Measurements from ENCODE around the gene KRT77. TPM values are rescaled to one million over a fixed set of nuclear protein-coding genes. Genes with fewer than 3 reads are reported as not detected.

The KRT77 gene
- total RNA-seq, 2 donors from 2014 or later, result not detected

GRCh38 chr12:52744493-52745156, 41.3 kb upstream of the KRT77 start:
- Histone ChIP-seq H3K27me3 (ENCODE audit: control insufficient read depth, insufficient read depth, low read length, poor library complexity, severe bottlenecking) (peaks cover 64% of the 10 kb centered on the region), H3K4me3 (ENCODE audit: low read length) (no peak overlapping the region), H3K4me1 (ENCODE audit: control insufficient read depth, insufficient read depth, low read length) (no peaks in the 10 kb centered on the region), H3K27ac (ENCODE audit: low read depth, low read length) (no peak overlapping the region), H3K36me3 (ENCODE audit: control insufficient read depth, insufficient read depth, low read length) (no peaks in the 10 kb centered on the region), H3K9ac (ENCODE audit: extremely low read depth, low read length, poor library complexity, severe bottlenecking) (no peak overlapping the region), H3K9me3 (ENCODE audit: control insufficient read depth, low read length) (no peaks in the 10 kb centered on the region)
- WGBS, 2 experiments (ENCODE audit: insufficient coverage in 1 of 2, insufficient read length in 1 of 2), result 93% methylated on average over 1 of the region's 1 CpG; no CpG with 5 or more reads in 1 of the 2 experiments
- Mint-ChIP-seq H3K4me3 (no peak overlapping the region), H3K36me3 (ENCODE audit: low read depth) (no peaks in the 10 kb centered on the region), H3K27ac (no peak overlapping the region), H3K27me3 (ENCODE audit: insufficient read depth) (peaks cover 41% of the 10 kb centered on the region), H3K4me1 (no peaks in the 10 kb centered on the region), H3K9me3 (no peaks in the 10 kb centered on the region)
- DNase-seq, result no peak
- no peak for TF ChIP-seq CTCF (conservative IDR thresholded peaks at IDR 0.05)

- H3K27me3 ChIP-seq (ENCODE audit: control insufficient read depth, insufficient read depth, low read length, poor library complexity, severe bottlenecking), result peaks cover 63% of the 10 kb centered on the region
- no peak overlapping the region for H3K4me3 Mint-ChIP-seq
- H3K27ac ChIP-seq (ENCODE audit: low read depth, low read length), result no peak overlapping the region
- no peak overlapping the region for H3K4me3 ChIP-seq (ENCODE audit: low read length)
- no peak overlapping the region for H3K9ac ChIP-seq (ENCODE audit: extremely low read depth, low read length, poor library complexity, severe bottlenecking)
- H3K4me1 Mint-ChIP-seq, result no peaks in the 10 kb centered on the region
- H3K36me3 Mint-ChIP-seq (ENCODE audit: low read depth), result no peaks in the 10 kb centered on the region
- H3K27me3 Mint-ChIP-seq (ENCODE audit: insufficient read depth), result peaks cover 40% of the 10 kb centered on the region
- 73 to 80% methylated on average over 1 to 3 of the region's 3 CpGs for WGBS, 2 experiments (ENCODE audit: insufficient coverage in 1 of 2, insufficient read length in 1 of 2)
- no peak for DNase-seq
- no peak overlapping the region for H3K27ac Mint-ChIP-seq
- no peaks in the 10 kb centered on the region for H3K4me1 ChIP-seq (ENCODE audit: control insufficient read depth, insufficient read depth, low read length)
- TF ChIP-seq CTCF (conservative IDR thresholded peaks at IDR 0.05), result no peak
- no peaks in the 10 kb centered on the region for H3K9me3 ChIP-seq (ENCODE audit: control insufficient read depth, low read length)
- H3K9me3 Mint-ChIP-seq, result no peaks in the 10 kb centered on the region
- no peaks in the 10 kb centered on the region for H3K36me3 ChIP-seq (ENCODE audit: control insufficient read depth, insufficient read depth, low read length)
These were observed 39.6 kb upstream of the KRT77 start for GRCh38 chr12:52742822-52743457.

DNA sequence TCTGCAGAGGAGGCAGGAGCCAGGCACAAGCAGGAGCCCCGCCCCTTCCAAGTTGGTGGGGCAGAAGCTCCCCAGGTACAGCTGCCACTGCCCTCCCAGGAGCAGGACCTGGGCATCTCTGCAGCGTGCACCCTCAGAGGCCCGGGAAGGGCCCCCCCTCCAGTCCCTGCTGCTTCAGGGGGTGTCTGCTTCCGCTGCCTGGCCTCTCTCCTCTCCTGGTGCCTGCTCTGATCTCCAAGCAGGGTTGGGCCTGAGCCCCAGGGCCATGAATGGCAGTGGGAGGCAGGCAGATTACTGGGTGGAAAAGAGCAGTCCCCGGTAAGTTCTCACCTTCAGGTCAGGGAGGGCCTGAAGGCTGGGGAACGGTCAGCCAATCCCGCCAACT, 38.9 kb upstream of the KRT77 start:
- Histone ChIP-seq H3K36me3 (ENCODE audit: control insufficient read depth, insufficient read depth, low read length) (no peaks in the 10 kb centered on the region), H3K9me3 (ENCODE audit: control insufficient read depth, low read length) (no peaks in the 10 kb centered on the region), H3K4me1 (ENCODE audit: control insufficient read depth, insufficient read depth, low read length) (no peaks in the 10 kb centered on the region), H3K27me3 (ENCODE audit: control insufficient read depth, insufficient read depth, low read length, poor library complexity, severe bottlenecking) (peaks cover 61% of the 10 kb centered on the region), H3K27ac (ENCODE audit: low read depth, low read length) (no peak overlapping the region), H3K4me3 (ENCODE audit: low read length) (no peak overlapping the region), H3K9ac (ENCODE audit: extremely low read depth, low read length, poor library complexity, severe bottlenecking) (no peak overlapping the region)
- no peak overlapping the region for H3K4me3 Mint-ChIP-seq
- TF ChIP-seq CTCF (conservative IDR thresholded peaks at IDR 0.05), result no peak
- no peaks in the 10 kb centered on the region for H3K36me3 Mint-ChIP-seq (ENCODE audit: low read depth)
- H3K9me3 Mint-ChIP-seq, result no peaks in the 10 kb centered on the region
- no peak overlapping the region for H3K27ac Mint-ChIP-seq
- no peaks in the 10 kb centered on the region for H3K4me1 Mint-ChIP-seq
- DNase-seq, result no peak
- WGBS, 2 experiments (ENCODE audit: insufficient coverage in 1 of 2, insufficient read length in 1 of 2), result 83% methylated on average over 6 of the region's 7 CpGs; no CpG with 5 or more reads in 1 of the 2 experiments
- H3K27me3 Mint-ChIP-seq (ENCODE audit: insufficient read depth), result peaks cover 40% of the 10 kb centered on the region
